ENCODE results near the gene SNX14. TPM values are rescaled to one million over a fixed set of nuclear protein-coding genes. Genes with fewer than 3 reads are reported as not detected.
A peak's percentile ranks its signal among the peaks of the same experiment; 100 is the strongest.

Gene SNX14
- total RNA-seq, 1 experiment from 2014 or later, result 87.1 TPM

DNA sequence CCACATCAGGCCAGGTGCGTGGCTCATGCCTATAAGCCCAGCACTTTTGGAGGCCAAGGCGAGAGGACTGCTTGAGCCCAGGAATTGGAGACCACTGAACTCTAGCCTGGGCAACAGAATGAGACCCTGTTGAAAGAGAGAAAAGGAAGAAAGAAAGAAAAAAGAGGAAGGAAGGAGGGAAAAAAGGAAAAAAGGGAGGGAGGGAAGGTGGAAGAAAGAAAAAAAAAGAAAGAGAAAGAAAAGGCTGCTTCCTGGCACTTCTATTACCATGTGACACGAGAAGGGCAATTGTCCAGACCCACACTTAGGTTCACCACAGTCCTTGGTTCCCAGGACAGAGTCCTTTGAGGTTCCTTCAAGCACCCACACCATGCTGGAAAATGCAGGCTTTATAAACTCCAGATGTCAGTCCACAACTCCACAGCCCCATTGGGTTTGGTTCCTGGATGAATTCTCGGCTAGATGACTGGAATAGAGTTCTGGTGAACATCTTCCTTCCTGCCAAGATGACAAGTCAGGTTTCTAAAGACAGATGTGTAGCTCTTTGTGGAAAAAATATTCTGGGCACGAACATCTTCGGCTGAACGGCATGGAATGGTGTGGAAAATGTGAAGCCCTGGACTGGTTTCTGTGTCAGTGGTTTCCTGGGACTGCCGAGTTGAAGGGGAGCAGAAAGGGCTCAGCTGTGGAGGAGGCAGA is 111.3 kb downstream of the SNX14 start:
- no peak for DNase-seq (ENCODE audit: low read depth, low spot score)
- in situ Hi-C loops (cut with HindIII; ENCODE audit: low pct_unique_long_range_greater_than_20kb, low sequenced_read_pairs), result no loop called here

DNA sequence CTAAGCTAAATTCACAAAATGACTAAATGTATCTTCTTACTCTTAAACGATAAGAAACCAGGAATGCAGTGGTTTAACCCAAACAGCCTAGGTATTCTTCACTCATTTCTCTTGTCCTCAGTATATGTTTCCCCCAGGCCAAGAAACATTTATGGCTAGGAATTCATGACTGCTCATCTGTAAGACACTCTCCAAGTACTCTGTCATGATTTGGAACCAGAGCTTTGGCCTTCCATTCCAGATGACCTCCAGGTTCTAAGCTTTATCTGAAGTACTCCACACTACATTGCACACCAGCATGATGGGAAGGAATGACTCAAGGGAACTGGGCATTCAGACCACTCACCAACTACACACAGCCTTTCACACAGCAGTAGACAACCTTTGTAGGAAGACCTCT is 114.5 kb downstream of the SNX14 start:
- no peak for DNase-seq (ENCODE audit: low read depth, low spot score)
- in situ Hi-C loops (cut with HindIII; ENCODE audit: low pct_unique_long_range_greater_than_20kb, low sequenced_read_pairs), result no loop called here

GRCh38 chr6:85476532-85476931 is 117.1 kb downstream of the SNX14 start:
- in situ Hi-C loops (cut with HindIII; ENCODE audit: low pct_unique_long_range_greater_than_20kb, low sequenced_read_pairs), result no loop called here
- DNase-seq (ENCODE audit: low read depth, low spot score), result no peak

- DNase-seq (ENCODE audit: low read depth, low spot score), result no peak
- in situ Hi-C loops (cut with HindIII; ENCODE audit: low pct_unique_long_range_greater_than_20kb, low sequenced_read_pairs), result no loop called here
Measured at GRCh38 chr6:85473748-85474147, 119.9 kb downstream of the SNX14 start.

- in situ Hi-C loops (cut with HindIII; ENCODE audit: low pct_unique_long_range_greater_than_20kb, low sequenced_read_pairs), result no loop called here
- DNase-seq (ENCODE audit: low read depth, low spot score), result no peak
Measured at GRCh38 chr6:85472744-85473143, 120.9 kb downstream of the SNX14 start.

GRCh38 chr6:85470023-85470410 is 123.6 kb downstream of the SNX14 start:
- in situ Hi-C loops (cut with HindIII; ENCODE audit: low pct_unique_long_range_greater_than_20kb, low sequenced_read_pairs), result no loop called here
- DNase-seq (ENCODE audit: low read depth, low spot score), result no peak

DNA sequence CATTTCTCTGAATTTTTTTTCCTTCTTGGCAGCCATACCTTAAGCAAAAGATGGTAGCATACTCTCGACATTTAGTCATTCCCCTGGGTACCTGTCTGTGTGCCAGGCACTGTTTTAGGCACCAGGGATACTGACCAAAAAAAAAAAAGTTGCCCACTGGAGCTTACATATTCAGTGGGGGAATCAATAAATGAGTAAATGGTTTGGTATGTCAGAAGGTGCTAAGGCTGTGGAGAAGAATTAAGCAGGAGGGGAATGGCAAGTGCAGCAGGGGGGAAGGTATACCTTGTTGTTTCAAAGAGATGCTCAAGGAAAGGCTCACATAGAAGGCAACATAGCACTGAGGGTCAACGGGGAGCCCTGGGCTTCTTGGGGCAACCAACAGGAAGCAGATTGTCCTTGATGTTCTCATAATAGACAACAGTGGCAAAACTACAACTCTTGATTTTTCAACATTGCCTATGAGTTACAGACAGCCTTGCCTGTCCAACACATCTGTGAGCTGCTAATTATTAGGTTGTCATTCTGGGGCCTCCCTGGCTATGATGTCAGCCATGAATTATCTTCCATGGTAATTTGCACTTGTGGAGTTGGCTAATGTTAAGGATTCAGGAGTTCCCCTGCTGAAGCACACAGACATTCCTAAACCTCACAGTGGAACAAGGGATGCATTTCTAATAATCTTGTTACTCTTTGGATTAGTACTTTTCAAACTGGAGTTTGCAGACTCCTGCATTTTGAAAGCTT is 124.2 kb downstream of the SNX14 start:
- no peak for DNase-seq (ENCODE audit: low read depth, low spot score)
- in situ Hi-C loops (cut with HindIII; ENCODE audit: low pct_unique_long_range_greater_than_20kb, low sequenced_read_pairs), result no loop called here

GRCh38 chr6:85468326-85468725 is 125.3 kb downstream of the SNX14 start:
- DNase-seq (ENCODE audit: low read depth, low spot score), result peak; percentile 87
- in situ Hi-C loops (cut with HindIII; ENCODE audit: low pct_unique_long_range_greater_than_20kb, low sequenced_read_pairs), result no loop called here

- in situ Hi-C loops (cut with HindIII; ENCODE audit: low pct_unique_long_range_greater_than_20kb, low sequenced_read_pairs), result no loop called here
- DNase-seq (ENCODE audit: low read depth, low spot score), result no peak
Measured at GRCh38 chr6:85465762-85466161, 127.9 kb downstream of the SNX14 start.

DNA sequence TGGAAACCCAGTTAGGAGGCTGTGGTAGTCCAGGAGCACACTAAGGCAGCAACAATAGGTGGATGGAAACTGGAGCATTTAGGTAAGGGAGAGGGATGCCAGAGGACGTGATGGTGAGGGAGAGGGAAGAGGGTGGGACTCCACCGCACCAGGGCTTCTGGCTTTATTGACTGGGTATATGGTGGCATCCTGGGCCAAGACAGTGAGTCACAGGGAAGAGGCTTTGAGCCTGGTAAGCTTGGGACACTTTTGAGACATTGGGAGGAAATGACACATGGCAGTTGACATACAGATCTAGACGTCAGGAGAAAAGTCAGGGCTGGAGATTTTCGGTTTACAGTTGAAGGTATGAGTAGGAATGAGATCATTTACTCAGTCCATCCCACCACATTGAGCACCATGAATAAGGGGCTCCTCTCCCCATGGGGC is 128.9 kb downstream of the SNX14 start:
- in situ Hi-C loops (cut with HindIII; ENCODE audit: low pct_unique_long_range_greater_than_20kb, low sequenced_read_pairs), result no loop called here
- no peak for DNase-seq (ENCODE audit: low read depth, low spot score)

GRCh38 chr6:85464260-85464644 is 129.4 kb downstream of the SNX14 start:
- DNase-seq (ENCODE audit: low read depth, low spot score), result peak; percentile 31
- in situ Hi-C loops (cut with HindIII; ENCODE audit: low pct_unique_long_range_greater_than_20kb, low sequenced_read_pairs), result no loop called here

GRCh38 chr6:85463621-85464259 is 129.9 kb downstream of the SNX14 start:
- DNase-seq (ENCODE audit: low read depth, low spot score), result no peak
- in situ Hi-C loops (cut with HindIII; ENCODE audit: low pct_unique_long_range_greater_than_20kb, low sequenced_read_pairs), result no loop called here

DNA sequence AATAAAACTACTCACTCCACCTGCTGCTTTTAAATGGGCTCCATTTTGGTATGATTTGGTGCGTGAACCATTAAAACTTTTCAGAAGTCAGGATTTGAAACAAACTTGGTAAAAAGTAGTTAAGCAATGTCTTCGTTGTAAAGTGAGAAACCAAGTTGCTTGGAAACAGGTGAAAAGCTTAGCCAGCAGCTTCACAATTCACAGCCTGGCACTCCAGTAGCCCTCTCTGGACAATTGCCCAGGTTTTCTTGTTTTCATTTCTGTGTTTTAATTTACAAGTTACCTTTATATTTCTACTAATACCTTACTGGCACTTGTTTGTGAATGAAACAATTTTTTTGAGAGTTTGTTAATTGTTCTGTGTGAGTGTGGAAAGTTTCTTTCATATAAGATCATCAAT is 131.0 kb downstream of the SNX14 start:
- in situ Hi-C loops (cut with HindIII; ENCODE audit: low pct_unique_long_range_greater_than_20kb, low sequenced_read_pairs), result no loop called here
- no peak for DNase-seq (ENCODE audit: low read depth, low spot score)

DNA sequence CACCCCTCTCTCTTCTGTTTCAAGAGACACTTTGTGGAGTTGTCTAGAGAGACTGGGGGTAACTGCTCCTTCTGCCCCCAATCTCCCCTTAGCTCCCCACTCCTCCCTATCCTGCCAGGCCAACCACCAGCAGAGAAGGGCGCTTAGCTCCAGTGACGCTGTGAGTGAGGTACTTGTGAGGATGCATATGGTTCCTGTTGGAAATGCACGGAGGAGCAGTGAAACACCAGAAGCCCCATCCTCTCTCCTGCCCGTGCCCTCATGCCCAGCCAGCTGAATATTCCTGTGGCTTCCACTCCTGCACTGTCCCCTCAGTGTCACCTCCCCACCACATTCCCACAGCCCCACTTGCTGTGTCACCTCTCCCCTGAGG is 131.9 kb downstream of the SNX14 start:
- no peak for DNase-seq (ENCODE audit: low read depth, low spot score)
- in situ Hi-C loops (cut with HindIII; ENCODE audit: low pct_unique_long_range_greater_than_20kb, low sequenced_read_pairs), result no loop called here

- in situ Hi-C loops (cut with HindIII; ENCODE audit: low pct_unique_long_range_greater_than_20kb, low sequenced_read_pairs), result no loop called here
- peak; percentile 96 for DNase-seq (ENCODE audit: low read depth, low spot score)
Measured at GRCh38 chr6:85460921-85461797, 132.5 kb downstream of the SNX14 start.

DNA sequence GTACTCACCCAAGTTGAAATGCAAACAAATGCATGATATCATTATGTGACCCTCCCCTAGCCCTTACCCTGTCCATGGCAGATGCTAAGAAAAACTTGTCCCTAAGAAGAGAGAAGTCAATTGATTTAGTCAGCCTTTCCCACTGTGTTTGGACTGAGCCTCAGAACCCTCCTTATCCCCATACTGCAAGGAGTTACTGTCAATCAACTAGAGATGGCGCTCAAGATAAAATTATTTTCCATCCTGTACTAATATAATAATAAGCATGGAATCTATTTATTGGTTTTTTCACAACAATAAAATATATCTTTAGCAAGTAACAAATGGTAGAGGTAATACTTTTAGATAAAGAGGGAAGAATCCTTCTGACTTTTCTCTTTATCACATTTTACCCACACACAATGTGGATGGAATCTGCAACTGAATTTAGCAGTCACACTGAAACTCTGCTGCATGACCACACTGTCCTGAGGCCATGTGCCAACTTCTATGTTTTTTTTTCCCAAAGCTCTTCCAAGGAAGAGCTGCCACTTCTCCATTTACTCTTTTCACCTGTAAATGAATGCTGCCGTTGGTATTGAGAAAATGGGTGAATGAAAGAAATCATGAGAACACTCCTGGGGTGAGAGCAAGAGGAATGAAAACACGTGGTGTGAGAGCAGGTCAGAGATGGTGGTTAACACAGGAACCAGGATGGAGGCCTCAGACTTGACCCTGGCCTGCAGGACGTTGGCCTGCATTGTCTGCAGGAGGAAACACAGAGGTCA is 133.3 kb downstream of the SNX14 start:
- peak; percentile 24 for DNase-seq (ENCODE audit: low read depth, low spot score)
- in situ Hi-C loops (cut with HindIII; ENCODE audit: low pct_unique_long_range_greater_than_20kb, low sequenced_read_pairs), result no loop called here

- DNase-seq (ENCODE audit: low read depth, low spot score), result no peak
Measured at GRCh38 chr6:85459224-85459901, 134.3 kb downstream of the SNX14 start.

More at GRCh38 chr6:85459224-85459901, 134.3 kb downstream of the SNX14 start:
- in situ Hi-C loops (cut with HindIII; ENCODE audit: low pct_unique_long_range_greater_than_20kb, low sequenced_read_pairs), result no loop called here

Data from SK-MEL-5 (cell line).